ENCODE data around the gene DIS3L2. TPM values are rescaled to one million over a fixed set of nuclear protein-coding genes. Genes with fewer than 3 reads are reported as not detected.
"Not testable (repeated sequence)": the region's sequence is repeated elsewhere in the genome, so short reads cannot be mapped to it uniquely, and the experiment has no call there.

DIS3L2 gene
- total RNA-seq, 2 donors from 2014 or later, result 39.5 to 42.4 TPM

DNA sequence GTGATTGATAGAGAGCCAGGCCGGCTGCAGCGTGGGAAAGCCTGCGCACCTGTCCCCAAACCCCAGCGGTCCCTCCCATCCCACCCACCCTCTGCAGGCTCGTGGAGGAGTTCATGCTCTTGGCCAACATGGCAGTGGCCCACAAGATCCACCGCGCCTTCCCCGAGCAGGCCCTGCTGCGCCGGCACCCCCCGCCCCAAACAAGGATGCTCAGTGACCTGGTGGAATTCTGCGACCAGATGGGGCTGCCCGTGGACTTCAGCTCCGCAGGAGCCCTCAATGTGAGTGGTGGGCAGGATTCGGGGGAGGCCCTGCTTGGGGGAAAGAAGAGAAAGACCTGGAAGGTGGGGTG lies 368.2 kb downstream of the DIS3L2 start:
- Histone ChIP-seq H3K36me3 (ENCODE audit: control insufficient read depth, insufficient read depth, low read length) (no peaks in the 10 kb centered on the region), H3K9me3 (ENCODE audit: control insufficient read depth, low read length) (no peaks in the 10 kb centered on the region), H3K9ac (ENCODE audit: extremely low read depth, low read length, poor library complexity, severe bottlenecking) (no peak overlapping the region), H3K4me3 (ENCODE audit: low read length) (no peak overlapping the region), H3K4me1 (ENCODE audit: control insufficient read depth, insufficient read depth, low read length) (peaks cover under 1% of the 10 kb centered on the region), H3K27me3 (ENCODE audit: control insufficient read depth, insufficient read depth, low read length, poor library complexity, severe bottlenecking) (no peaks in the 10 kb centered on the region), H3K27ac (ENCODE audit: low read depth, low read length) (no peak overlapping the region)
- 92 to 94% methylated on average over 9 to 15 of the region's 15 CpGs for WGBS, 2 experiments (ENCODE audit: insufficient coverage in 1 of 2, insufficient read length in 1 of 2)
- no peak for DNase-seq
- TF ChIP-seq, protein P1, sequence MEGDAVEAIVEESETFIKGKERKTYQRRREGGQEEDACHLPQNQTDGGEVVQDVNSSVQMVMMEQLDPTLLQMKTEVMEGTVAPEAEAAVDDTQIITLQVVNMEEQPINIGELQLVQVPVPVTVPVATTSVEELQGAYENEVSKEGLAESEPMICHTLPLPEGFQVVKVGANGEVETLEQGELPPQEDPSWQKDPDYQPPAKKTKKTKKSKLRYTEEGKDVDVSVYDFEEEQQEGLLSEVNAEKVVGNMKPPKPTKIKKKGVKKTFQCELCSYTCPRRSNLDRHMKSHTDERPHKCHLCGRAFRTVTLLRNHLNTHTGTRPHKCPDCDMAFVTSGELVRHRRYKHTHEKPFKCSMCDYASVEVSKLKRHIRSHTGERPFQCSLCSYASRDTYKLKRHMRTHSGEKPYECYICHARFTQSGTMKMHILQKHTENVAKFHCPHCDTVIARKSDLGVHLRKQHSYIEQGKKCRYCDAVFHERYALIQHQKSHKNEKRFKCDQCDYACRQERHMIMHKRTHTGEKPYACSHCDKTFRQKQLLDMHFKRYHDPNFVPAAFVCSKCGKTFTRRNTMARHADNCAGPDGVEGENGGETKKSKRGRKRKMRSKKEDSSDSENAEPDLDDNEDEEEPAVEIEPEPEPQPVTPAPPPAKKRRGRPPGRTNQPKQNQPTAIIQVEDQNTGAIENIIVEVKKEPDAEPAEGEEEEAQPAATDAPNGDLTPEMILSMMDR (conservative IDR thresholded peaks at IDR 0.05), result no peak
- Mint-ChIP-seq H3K4me3 (no peak overlapping the region), H3K36me3 (ENCODE audit: low read depth) (no peaks in the 10 kb centered on the region), H3K9me3 (no peaks in the 10 kb centered on the region), H3K27me3 (ENCODE audit: insufficient read depth) (no peaks in the 10 kb centered on the region), H3K4me1 (no peaks in the 10 kb centered on the region), H3K27ac (no peak overlapping the region)

DNA sequence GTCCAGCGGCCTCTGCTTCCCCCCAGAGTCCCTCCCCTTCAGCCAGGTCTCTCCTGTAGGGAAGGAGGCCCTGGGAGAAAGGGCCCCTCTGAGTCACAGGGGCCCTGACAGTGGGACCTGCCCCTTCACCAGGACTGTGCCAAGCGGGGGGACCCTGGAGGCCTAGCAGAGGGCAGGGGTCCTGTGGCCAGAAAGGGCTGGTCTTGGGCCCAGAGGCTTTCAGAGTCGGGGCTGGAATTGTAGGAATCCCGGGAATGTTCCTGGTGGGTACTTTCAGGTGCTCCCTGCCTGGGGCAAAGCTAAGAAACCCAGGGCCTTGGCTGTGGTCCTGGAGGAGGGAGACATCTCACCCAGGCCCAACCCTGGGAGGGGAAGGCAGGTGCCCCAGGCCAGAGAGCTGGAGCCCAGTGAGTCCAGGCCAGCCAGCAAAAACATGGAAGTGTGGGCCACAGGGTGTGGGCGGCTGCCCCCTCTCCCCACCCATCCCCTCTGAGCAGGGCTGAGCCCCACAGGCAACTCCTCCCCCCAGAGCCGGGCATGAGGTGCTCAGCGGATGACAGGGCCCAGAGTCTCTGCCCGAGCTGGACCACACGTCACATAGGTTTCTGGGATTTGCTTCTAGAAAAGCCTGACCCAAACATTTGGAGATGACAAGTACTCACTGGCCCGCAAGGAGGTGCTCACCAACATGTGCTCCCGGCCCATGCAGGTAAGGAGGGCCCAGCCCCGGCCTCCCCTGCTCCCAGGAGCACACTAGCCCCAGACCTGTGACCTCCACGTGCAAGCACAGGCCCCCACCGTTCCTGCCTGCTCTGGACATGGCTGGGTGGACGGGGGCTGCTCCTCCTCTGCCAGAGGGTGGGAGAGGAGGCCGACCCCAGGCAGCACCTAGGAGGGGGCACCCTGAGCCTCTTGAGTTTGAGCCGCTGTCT lies 368.8 kb downstream of the DIS3L2 start:
- TF ChIP-seq, protein P1 (conservative IDR thresholded peaks at IDR 0.05), result no peak
- no peaks in the 10 kb centered on the region for H3K9me3 ChIP-seq (ENCODE audit: control insufficient read depth, low read length)
- Mint-ChIP-seq H3K27ac (no peak overlapping the region), H3K9me3 (no peaks in the 10 kb centered on the region), H3K36me3 (ENCODE audit: low read depth) (no peaks in the 10 kb centered on the region), H3K4me3 (no peak overlapping the region), H3K27me3 (ENCODE audit: insufficient read depth) (no peaks in the 10 kb centered on the region), H3K4me1 (no peaks in the 10 kb centered on the region)
- H3K36me3 ChIP-seq (ENCODE audit: control insufficient read depth, insufficient read depth, low read length), result no peaks in the 10 kb centered on the region
- 88 to 100% methylated on average over 6 to 14 of the region's 17 CpGs for WGBS, 2 experiments (ENCODE audit: insufficient coverage in 1 of 2, insufficient read length in 1 of 2)
- H3K4me3 ChIP-seq (ENCODE audit: low read length), result no peak overlapping the region
- H3K4me1 ChIP-seq (ENCODE audit: control insufficient read depth, insufficient read depth, low read length), result no peaks in the 10 kb centered on the region
- H3K27me3 ChIP-seq (ENCODE audit: control insufficient read depth, insufficient read depth, low read length, poor library complexity, severe bottlenecking), result no peaks in the 10 kb centered on the region
- DNase-seq, result peak; percentile 81
- H3K9ac ChIP-seq (ENCODE audit: extremely low read depth, low read length, poor library complexity, severe bottlenecking), result peak overlapping the region; percentile 15
- no peak overlapping the region for H3K27ac ChIP-seq (ENCODE audit: low read depth, low read length)

DNA sequence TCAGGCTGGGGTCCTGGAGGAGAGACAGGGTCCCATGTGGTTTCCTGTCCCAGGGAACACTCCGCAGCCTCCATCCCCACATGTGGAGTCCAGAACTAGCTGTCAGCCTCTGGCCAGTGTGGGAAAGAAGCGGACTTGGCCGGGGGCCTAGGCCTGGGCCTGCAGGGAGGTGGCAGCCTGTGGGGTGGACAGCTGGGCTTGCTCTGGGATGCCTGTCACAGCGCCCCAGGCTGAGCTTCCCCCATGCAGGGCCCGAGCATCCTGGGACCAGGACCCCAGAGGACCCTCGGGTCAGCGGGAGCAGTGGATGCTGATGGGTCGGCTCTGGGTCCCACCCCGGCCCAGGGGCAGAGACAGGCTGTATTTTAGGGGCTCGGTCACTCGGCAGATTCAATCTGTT lies 369.5 kb downstream of the DIS3L2 start:
- H3K27me3 ChIP-seq (ENCODE audit: control insufficient read depth, insufficient read depth, low read length, poor library complexity, severe bottlenecking); H3K27ac Mint-ChIP-seq; H3K4me1 Mint-ChIP-seq; H3K27me3 Mint-ChIP-seq (ENCODE audit: insufficient read depth); H3K9ac ChIP-seq (ENCODE audit: extremely low read depth, low read length, poor library complexity, severe bottlenecking); H3K36me3 ChIP-seq (ENCODE audit: control insufficient read depth, insufficient read depth, low read length); H3K4me3 ChIP-seq (ENCODE audit: low read length); H3K36me3 Mint-ChIP-seq (ENCODE audit: low read depth); DNase-seq; H3K9me3 ChIP-seq (ENCODE audit: control insufficient read depth, low read length); H3K9me3 Mint-ChIP-seq; H3K4me1 ChIP-seq (ENCODE audit: control insufficient read depth, insufficient read depth, low read length); H3K4me3 Mint-ChIP-seq; H3K27ac ChIP-seq (ENCODE audit: low read depth, low read length): not testable (repeated sequence)
- WGBS, 2 experiments (ENCODE audit: insufficient coverage in 1 of 2, insufficient read length in 1 of 2), result 94 to 96% methylated on average over 6 to 11 of the region's 11 CpGs

DNA sequence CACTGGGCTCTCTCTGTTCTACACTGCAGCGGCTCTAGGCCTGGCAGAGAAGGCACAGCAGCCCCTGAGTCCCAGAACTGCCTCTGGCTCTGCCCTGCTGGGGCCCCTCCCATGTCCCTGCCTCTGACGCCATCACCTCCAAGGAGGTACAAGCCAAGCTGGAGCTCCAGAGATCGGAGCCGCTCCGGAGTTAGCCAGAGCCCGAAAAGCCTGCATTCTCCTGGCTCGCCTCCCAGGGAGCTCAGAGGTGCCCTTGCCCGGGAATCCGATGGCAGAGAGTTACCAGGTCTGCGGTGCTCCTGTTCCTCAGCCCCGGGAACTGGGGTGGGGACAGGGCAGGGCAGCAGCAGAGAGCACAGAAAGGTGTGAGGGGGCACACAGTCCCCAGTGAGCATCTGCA lies 370.1 kb downstream of the DIS3L2 start:
- H3K27me3 Mint-ChIP-seq (ENCODE audit: insufficient read depth); H3K27me3 ChIP-seq (ENCODE audit: control insufficient read depth, insufficient read depth, low read length, poor library complexity, severe bottlenecking); H3K27ac ChIP-seq (ENCODE audit: low read depth, low read length); H3K9ac ChIP-seq (ENCODE audit: extremely low read depth, low read length, poor library complexity, severe bottlenecking); H3K36me3 ChIP-seq (ENCODE audit: control insufficient read depth, insufficient read depth, low read length); DNase-seq; H3K4me1 ChIP-seq (ENCODE audit: control insufficient read depth, insufficient read depth, low read length); H3K4me3 ChIP-seq (ENCODE audit: low read length); H3K36me3 Mint-ChIP-seq (ENCODE audit: low read depth); H3K4me1 Mint-ChIP-seq; H3K27ac Mint-ChIP-seq; H3K4me3 Mint-ChIP-seq; H3K9me3 Mint-ChIP-seq; H3K9me3 ChIP-seq (ENCODE audit: control insufficient read depth, low read length): not testable (repeated sequence)
- 89 to 95% methylated on average over 6 to 11 of the region's 11 CpGs for WGBS, 2 experiments (ENCODE audit: insufficient coverage in 1 of 2, insufficient read length in 1 of 2)

DNA sequence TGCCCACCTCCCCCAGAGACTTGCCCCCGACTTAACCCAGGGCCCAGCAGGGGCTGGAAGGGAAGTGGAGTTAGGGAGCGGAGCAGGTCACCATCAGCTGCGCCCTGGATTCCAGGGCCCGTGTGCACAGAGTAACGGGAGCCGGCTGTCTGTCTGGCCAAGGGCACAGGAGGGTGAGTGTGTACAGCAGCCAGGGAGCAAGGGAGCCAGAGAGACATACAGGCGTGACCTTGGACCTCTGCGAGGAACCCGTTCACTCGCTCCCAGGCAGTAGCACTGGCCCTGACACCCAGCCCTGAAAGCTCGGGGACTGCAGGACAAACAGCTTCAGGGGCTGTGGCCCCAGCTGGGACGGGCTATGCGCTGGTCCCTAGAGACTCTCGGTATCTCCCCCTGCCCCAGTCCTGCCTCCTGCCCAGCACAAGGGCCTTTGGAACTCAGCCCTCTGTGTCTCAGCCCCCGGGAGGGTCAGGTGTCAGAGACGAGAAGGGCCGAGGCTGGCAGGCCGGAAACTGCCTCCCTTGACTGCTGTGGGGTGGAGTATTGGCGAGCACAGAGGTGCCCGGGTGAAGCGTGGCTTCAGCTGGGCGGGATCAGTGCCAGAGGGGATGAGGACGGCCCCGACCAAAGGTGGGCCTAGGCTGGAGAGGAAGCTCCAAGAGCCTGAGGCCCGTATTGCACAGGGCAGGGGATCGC lies 370.9 kb downstream of the DIS3L2 start:
- not testable (repeated sequence) for H3K4me1 Mint-ChIP-seq; H3K27me3 Mint-ChIP-seq (ENCODE audit: insufficient read depth); H3K27ac ChIP-seq (ENCODE audit: low read depth, low read length); H3K9me3 Mint-ChIP-seq; H3K4me3 ChIP-seq (ENCODE audit: low read length); H3K27me3 ChIP-seq (ENCODE audit: control insufficient read depth, insufficient read depth, low read length, poor library complexity, severe bottlenecking); H3K27ac Mint-ChIP-seq; H3K4me1 ChIP-seq (ENCODE audit: control insufficient read depth, insufficient read depth, low read length); H3K36me3 ChIP-seq (ENCODE audit: control insufficient read depth, insufficient read depth, low read length); H3K9me3 ChIP-seq (ENCODE audit: control insufficient read depth, low read length); H3K4me3 Mint-ChIP-seq; H3K36me3 Mint-ChIP-seq (ENCODE audit: low read depth); H3K9ac ChIP-seq (ENCODE audit: extremely low read depth, low read length, poor library complexity, severe bottlenecking); DNase-seq
- WGBS, 2 experiments (ENCODE audit: insufficient coverage in 1 of 2, insufficient read length in 1 of 2), result 89 to 92% methylated on average over 12 to 20 of the region's 26 CpGs

Data from endodermal cell (in vitro differentiated cells).